ENCODE measurements around the gene FOXC1. TPM values are rescaled to one million over a fixed set of nuclear protein-coding genes. Genes with fewer than 3 reads are reported as not detected.

The FOXC1 gene
- total RNA-seq, 1 donor from 2014 or later, result 4.8 TPM

GRCh38 chr6:1600063-1600763 lies 9.5 kb upstream of the FOXC1 start:
- DNase-seq, result no peak

- DNase-seq, result no peak
Observed at GRCh38 chr6:1600764-1601157, 9.0 kb upstream of the FOXC1 start.

GRCh38 chr6:1601158-1602048 lies 8.3 kb upstream of the FOXC1 start:
- no peak for DNase-seq

GRCh38 chr6:1602049-1602713 lies 7.5 kb upstream of the FOXC1 start:
- DNase-seq, result no peak

GRCh38 chr6:1603708-1604107 lies 6.0 kb upstream of the FOXC1 start:
- no peak for DNase-seq

GRCh38 chr6:1604158-1605003 lies 5.3 kb upstream of the FOXC1 start:
- DNase-seq, result peak; percentile 11

GRCh38 chr6:1605004-1605892 lies 4.5 kb upstream of the FOXC1 start:
- DNase-seq, result no peak

- DNase-seq, result no peak
Observed at GRCh38 chr6:1605893-1606779, 3.6 kb upstream of the FOXC1 start.

- DNase-seq, result no peak
Observed at GRCh38 chr6:1606780-1607515, 2.8 kb upstream of the FOXC1 start.

- DNase-seq, result no peak
Observed at GRCh38 chr6:1607516-1608221, 2.0 kb upstream of the FOXC1 start.

GRCh38 chr6:1608222-1609040 lies 1.3 kb upstream of the FOXC1 start:
- DNase-seq, result no peak

GRCh38 chr6:1609041-1609647 lies 571 bp upstream of the FOXC1 start:
- no peak for DNase-seq

- DNase-seq, result no peak
Observed at GRCh38 chr6:1610497-1611321, 994 bp downstream of the FOXC1 start.

GRCh38 chr6:1611322-1611571 lies 1.5 kb downstream of the FOXC1 start:
- DNase-seq, result no peak

- DNase-seq, result no peak
Observed at GRCh38 chr6:1611572-1612298, 2.0 kb downstream of the FOXC1 start.

Measured in occipital lobe (tissue), 2 donors.